ENCODE data around the gene ATP5MC3. TPM values are rescaled to one million over a fixed set of nuclear protein-coding genes. Genes with fewer than 3 reads are reported as not detected.
"Not testable (repeated sequence)": the region's sequence is repeated elsewhere in the genome, so short reads cannot be mapped to it uniquely, and the experiment has no call there.

The ATP5MC3 gene
- 100 to 1,000 TPM; 324 to 627 (median 480) TPM for total RNA-seq
- long read RNA-seq, donor 1, full-length matches to known transcripts = 237 of 240 reads
- long read RNA-seq, donor 1, partial matches to known transcripts = 1 of 240 reads
- long read RNA-seq, donor 1, other reads (novel, unspliced or antisense) = 2 of 240 reads
- long read RNA-seq, donor 2, full-length matches to known transcripts = 866 of 900 reads
- long read RNA-seq, donor 2, partial matches to known transcripts = 6 of 900 reads
- long read RNA-seq, donor 2, other reads (novel, unspliced or antisense) = 28 of 900 reads

DNA sequence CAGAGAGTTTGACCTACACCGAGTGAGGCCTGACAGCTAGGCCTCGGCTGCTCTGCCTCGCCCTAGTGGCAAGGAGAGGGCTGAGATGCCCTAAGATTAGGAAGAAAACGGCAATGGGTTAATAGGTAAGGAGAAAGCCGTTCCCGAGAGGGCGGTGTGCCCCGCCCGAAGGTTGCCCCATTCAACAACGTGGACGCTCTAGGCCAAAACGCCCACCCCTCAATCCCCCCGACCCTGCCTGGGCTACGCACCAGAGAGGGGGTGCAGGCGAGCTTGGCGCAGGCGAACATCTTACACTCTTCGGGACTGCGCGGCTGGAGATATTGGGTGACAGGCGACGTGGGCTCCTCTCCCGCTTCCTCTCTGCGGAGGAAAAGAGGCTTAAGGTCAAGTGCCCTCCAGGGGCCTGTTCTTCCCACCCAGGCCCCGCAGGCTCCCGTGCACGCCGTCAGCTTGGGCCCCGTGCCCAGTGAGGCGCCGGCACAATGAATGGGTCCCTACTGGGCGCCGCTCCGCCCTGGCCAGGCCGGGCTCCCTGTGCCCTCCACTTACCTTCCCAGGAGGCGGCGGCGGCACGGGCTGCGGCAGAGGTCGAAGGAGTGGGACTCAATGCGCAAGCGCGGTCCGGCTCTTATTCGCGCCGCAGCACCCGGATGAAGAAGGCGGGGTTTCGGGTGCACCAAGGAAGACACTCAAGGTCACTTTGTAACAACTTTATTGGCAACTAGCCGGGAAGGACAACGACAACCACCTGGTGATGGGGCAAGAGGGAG is at the start of gene ATP5MC3:
Gene ATP5MC3 (minus strand): TSS at position 607 of the 773 bp plus-strand sequence. CDS start 317 bp downstream, at position 290.
- Histone ChIP-seq H3K9me3 (no peaks in the 10 kb centered on the region), H3K36me3 (ENCODE audit: low read depth) (no peaks in the 10 kb centered on the region), H3K4me1 (ENCODE audit: low read depth) (peaks cover 11% of the 10 kb centered on the region), H3K4me3 (peak within 1 kb of the TSS; percentile 88)
- intact Hi-C loops (cut with DNase I, micrococcal nuclease) = no loop called here
- ATAC-seq (peak; percentile 98), DNase-seq (peak; percentile 96 to 97 (median 97))
- TF ChIP-seq, protein P1, sequence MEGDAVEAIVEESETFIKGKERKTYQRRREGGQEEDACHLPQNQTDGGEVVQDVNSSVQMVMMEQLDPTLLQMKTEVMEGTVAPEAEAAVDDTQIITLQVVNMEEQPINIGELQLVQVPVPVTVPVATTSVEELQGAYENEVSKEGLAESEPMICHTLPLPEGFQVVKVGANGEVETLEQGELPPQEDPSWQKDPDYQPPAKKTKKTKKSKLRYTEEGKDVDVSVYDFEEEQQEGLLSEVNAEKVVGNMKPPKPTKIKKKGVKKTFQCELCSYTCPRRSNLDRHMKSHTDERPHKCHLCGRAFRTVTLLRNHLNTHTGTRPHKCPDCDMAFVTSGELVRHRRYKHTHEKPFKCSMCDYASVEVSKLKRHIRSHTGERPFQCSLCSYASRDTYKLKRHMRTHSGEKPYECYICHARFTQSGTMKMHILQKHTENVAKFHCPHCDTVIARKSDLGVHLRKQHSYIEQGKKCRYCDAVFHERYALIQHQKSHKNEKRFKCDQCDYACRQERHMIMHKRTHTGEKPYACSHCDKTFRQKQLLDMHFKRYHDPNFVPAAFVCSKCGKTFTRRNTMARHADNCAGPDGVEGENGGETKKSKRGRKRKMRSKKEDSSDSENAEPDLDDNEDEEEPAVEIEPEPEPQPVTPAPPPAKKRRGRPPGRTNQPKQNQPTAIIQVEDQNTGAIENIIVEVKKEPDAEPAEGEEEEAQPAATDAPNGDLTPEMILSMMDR (IDR thresholded peaks at IDR 0.05) = no peak

DNA sequence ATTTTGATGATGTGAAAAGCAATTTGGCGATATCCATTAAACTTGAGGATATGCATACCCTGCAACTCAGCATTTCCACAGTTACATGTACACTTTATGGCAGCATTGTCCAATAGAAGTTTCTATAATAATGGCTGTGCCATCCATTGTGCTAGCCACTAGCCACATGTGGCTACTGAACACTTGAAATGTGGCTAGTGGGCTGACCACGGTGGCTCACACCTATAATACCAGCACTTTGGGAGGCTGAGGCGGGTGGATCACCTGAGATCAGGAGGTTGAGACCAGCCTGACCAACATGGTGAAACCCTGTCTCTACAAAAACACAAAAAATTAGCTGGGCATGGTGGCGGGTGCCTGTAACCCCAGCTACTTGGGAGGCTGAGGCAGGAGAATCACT is 47.1 kb upstream of the ATP5MC3 start:
- H3K4me3 ChIP-seq; H3K9me3 ChIP-seq; H3K36me3 ChIP-seq (ENCODE audit: low read depth); H3K4me1 ChIP-seq (ENCODE audit: low read depth); DNase-seq; ATAC-seq; intact Hi-C loops (cut with DNase I, micrococcal nuclease): not testable (repeated sequence)

DNA sequence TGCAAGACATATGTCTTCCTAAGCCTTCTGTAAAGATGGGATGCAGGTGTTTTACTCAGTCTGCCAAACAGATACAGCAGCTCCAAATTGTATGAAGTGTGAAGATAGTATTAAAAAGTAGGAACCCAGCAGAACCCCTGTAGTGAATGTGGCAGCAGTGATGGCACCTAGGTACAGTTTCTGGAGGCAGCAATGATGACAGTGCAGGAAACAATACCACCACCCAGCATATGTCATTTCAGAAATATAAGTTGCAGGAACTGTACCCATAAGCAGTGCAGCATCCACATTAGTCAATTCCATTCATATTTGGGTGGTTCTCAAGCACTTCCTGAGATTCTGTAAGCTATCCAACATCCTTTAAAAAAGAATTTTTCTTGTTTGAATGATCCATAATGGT is 46.7 kb upstream of the ATP5MC3 start:
- Histone ChIP-seq H3K9me3 (no peaks in the 10 kb centered on the region), H3K4me3 (no peak overlapping the region), H3K36me3 (ENCODE audit: low read depth) (no peaks in the 10 kb centered on the region), H3K4me1 (ENCODE audit: low read depth) (no peaks in the 10 kb centered on the region)
- TF ChIP-seq, protein P1 (IDR thresholded peaks at IDR 0.05) = no peak
- intact Hi-C loops (cut with DNase I, micrococcal nuclease) = no loop called here
- no peak for ATAC-seq
- DNase-seq = no peak

DNA sequence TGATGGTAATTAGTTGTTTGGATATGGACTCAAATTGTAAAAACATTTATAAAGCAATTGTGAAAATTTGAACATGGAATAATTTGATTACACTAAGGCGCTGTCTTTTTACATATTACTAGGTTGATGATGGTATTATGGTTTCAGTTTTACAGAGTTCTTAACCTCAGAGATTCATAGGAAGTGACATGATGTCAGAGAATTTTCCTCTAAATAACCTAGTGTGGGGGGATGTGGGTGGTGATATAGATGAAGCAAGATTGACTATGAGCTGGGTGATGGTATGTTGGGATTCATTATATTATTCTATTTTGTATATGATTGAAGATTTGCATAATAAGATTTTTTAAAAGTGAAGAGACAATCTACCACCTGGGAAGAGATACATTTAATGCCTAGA is 45.9 kb upstream of the ATP5MC3 start:
- TF ChIP-seq, protein P1 (IDR thresholded peaks at IDR 0.05) = no peak
- intact Hi-C loops (cut with DNase I, micrococcal nuclease) = no loop called here
- no peak for ATAC-seq
- DNase-seq = no peak
- Histone ChIP-seq H3K4me3 (no peak overlapping the region), H3K36me3 (ENCODE audit: low read depth) (no peaks in the 10 kb centered on the region), H3K4me1 (ENCODE audit: low read depth) (no peaks in the 10 kb centered on the region), H3K9me3 (no peaks in the 10 kb centered on the region)

DNA sequence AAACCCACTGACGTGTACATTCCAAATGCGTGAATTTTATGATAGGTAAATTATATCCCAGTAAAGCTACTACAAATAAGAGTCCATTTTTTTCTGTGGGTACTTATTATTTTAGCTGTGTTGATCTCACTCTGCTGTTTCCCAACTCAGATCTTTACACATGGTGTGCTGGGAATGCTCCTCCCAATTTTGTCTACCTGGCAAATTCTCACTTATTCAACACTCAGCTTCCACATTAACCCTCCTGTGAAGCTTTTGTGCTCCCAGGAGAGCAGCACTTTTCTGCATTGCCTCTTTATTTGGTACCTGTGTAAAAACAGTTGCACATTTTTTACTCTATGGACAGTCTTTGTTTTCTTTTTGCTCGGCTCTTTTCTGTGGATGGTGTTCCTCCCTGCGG is 38.6 kb upstream of the ATP5MC3 start:
- H3K36me3 ChIP-seq (ENCODE audit: low read depth) = no peaks in the 10 kb centered on the region
- no peak overlapping the region for H3K4me3 ChIP-seq
- TF ChIP-seq, protein P1 (IDR thresholded peaks at IDR 0.05) = no peak
- no peaks in the 10 kb centered on the region for H3K4me1 ChIP-seq (ENCODE audit: low read depth)
- DNase-seq (no peak), ATAC-seq (no peak)
- no peaks in the 10 kb centered on the region for H3K9me3 ChIP-seq
- intact Hi-C loops (cut with DNase I, micrococcal nuclease) = no loop called here

DNA sequence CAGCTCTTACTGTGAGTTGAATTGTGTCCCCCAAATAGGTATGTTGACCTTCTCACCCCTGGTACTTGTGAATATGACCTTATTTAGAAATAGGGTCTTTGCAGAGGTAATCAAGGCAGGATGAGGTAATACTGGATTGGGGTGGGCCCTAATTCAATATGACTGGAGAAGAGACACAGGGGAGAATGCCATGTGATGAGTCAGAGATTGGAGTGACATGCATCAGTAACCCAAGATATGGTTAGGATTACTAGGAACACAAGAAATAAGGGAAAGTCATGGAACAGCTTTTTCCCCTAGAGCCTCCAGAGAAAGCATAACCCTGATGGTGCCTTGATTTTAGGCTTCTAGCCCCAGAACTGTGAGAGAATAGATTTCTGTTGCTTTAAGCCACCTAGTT is 37.0 kb upstream of the ATP5MC3 start:
- TF ChIP-seq, protein P1 (IDR thresholded peaks at IDR 0.05) = no peak
- H3K36me3 ChIP-seq (ENCODE audit: low read depth) = no peaks in the 10 kb centered on the region
- DNase-seq = no peak
- no peak for ATAC-seq
- H3K4me1 ChIP-seq (ENCODE audit: low read depth) = no peaks in the 10 kb centered on the region
- H3K9me3 ChIP-seq = no peaks in the 10 kb centered on the region
- no peak overlapping the region for H3K4me3 ChIP-seq
- intact Hi-C loops (cut with DNase I, micrococcal nuclease) = no loop called here
